ENCODE measurements around the gene TP63.

- TF ChIP-seq, protein P1, sequence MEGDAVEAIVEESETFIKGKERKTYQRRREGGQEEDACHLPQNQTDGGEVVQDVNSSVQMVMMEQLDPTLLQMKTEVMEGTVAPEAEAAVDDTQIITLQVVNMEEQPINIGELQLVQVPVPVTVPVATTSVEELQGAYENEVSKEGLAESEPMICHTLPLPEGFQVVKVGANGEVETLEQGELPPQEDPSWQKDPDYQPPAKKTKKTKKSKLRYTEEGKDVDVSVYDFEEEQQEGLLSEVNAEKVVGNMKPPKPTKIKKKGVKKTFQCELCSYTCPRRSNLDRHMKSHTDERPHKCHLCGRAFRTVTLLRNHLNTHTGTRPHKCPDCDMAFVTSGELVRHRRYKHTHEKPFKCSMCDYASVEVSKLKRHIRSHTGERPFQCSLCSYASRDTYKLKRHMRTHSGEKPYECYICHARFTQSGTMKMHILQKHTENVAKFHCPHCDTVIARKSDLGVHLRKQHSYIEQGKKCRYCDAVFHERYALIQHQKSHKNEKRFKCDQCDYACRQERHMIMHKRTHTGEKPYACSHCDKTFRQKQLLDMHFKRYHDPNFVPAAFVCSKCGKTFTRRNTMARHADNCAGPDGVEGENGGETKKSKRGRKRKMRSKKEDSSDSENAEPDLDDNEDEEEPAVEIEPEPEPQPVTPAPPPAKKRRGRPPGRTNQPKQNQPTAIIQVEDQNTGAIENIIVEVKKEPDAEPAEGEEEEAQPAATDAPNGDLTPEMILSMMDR (IDR thresholded peaks at IDR 0.05) = no peak
- no peak for TF ChIP-seq POLR2A (IDR thresholded peaks at IDR 0.05)
Measured at GRCh38 chr3:189942948-189943347, 311.8 kb downstream of the TP63 start.
